ENCODE data around the gene EI24. TPM values are rescaled to one million over a fixed set of nuclear protein-coding genes. Genes with fewer than 3 reads are reported as not detected.

EI24 gene
- total and polyA plus RNA-seq, 2 of the 8 experiments (the other 6 are each of a cell fraction or from before 2014, with no cell fraction given), result 135 to 264 TPM

DNA sequence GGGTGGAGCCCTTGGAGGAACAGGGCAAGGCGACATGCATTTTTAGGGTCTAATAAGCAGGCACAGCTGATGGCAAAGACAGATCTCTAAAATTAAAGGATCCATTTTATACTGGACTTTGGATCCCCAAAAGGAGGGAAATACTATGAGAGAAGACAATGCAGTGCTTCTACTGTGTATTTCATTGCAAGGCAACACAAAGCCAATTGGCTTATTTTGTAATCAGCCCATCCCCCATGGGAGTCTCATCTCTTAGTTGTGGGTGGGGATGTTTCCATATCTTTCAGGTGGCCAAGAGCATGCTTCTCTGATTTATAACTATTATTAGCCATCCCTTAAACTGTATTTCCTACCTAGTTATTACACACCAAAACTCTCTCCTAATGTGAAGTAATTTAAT lies 18.5 kb upstream of the EI24 start:
- no peak overlapping the region for H2BK15ac ChIP-seq (ENCODE audit: low read length)
- H2BK12ac ChIP-seq (ENCODE audit: low read depth, low read length), result no peak overlapping the region
- H2AFZ ChIP-seq (ENCODE audit: low read length), result no peak overlapping the region
- H4K8ac ChIP-seq (ENCODE audit: extremely low read depth, insufficient read depth, low read length), result no peak overlapping the region
- no peak overlapping the region for H3K14ac ChIP-seq (ENCODE audit: insufficient read length)
- peaks cover 37% of the 10 kb centered on the region in 2 experiments for H3K9me3 ChIP-seq (ENCODE audit: insufficient read depth in 2 of 2, low read depth in 1 of 2, low read length in 1 of 2)
- H3K56ac ChIP-seq (replicated peaks; ENCODE audit: insufficient read length, low read depth, low read length), result no peak overlapping the region
- H4K5ac ChIP-seq (ENCODE audit: insufficient read length, low read depth, low read length), result no peak overlapping the region
- H2BK5ac ChIP-seq (ENCODE audit: low read depth, low read length), result no peak overlapping the region
- WGBS, 2 experiments (ENCODE audit: extremely low coverage in 1 of 2, insufficient coverage in 1 of 2, insufficient read length in 1 of 2, insufficient replicate concordance in 2 of 2, low coverage in 1 of 2, low lambda C conversion rate in 2 of 2, missing lambda C conversion rate in 1 of 2), result 96% methylated on average over 1 of the region's 1 CpG; no CpG with 5 or more reads in 1 of the 2 experiments
- no peak overlapping the region for H2BK120ac ChIP-seq (replicated peaks; ENCODE audit: low read depth, low read length)
- H3K4me1 ChIP-seq (replicated peaks in 1 of 4; ENCODE audit: control insufficient read depth in 3 of 4, insufficient read depth in 4 of 4, low read length in 3 of 4), result no peaks in the 10 kb centered on the region
- CTCF ChIA-PET (ENCODE audit: partially characterized antibody), result interaction anchor here (0.6 kb wide), 1 partner anchor 173 kb away, joined by 3 read pairs; no protein-coding TSS in a partner anchor
- no peak overlapping the region for H3K4me2 ChIP-seq (ENCODE audit: insufficient read depth in 1 of 2, low read depth in 2 of 2, low read length in 2 of 2)
- H3K36me3 ChIP-seq (ENCODE audit: control insufficient read depth in 2 of 4, insufficient read depth in 4 of 4, low read length in 3 of 4), result no peaks in the 10 kb centered on the region
- no peak overlapping the region for H3K9ac ChIP-seq (replicated peaks in 1 of 4; ENCODE audit: extremely low read depth in 1 of 4, low read depth in 3 of 4, low read length in 3 of 4)
- no peak overlapping the region for H2BK20ac ChIP-seq (ENCODE audit: low read length)
- H4K20me1 ChIP-seq (replicated peaks in 1 of 2; ENCODE audit: control insufficient read depth in 1 of 2, insufficient read depth in 2 of 2, low read length in 2 of 2), result no peaks in the 10 kb centered on the region
- no peak overlapping the region for H3K27ac ChIP-seq (ENCODE audit: low read depth, low read length)
- H3K27me3 ChIP-seq (replicated peaks in 1 of 4; ENCODE audit: control insufficient read depth in 3 of 4, extremely low read depth in 1 of 4, insufficient read depth in 3 of 4, low read length in 3 of 4), result no peaks in the 10 kb centered on the region
- DNase-seq (ENCODE audit: low read depth in 1 of 2, low spot score in 2 of 2) (no peak), FAIRE-seq (no peak)
- H3K23me2 ChIP-seq (ENCODE audit: low read depth, low read length), result no peaks in the 10 kb centered on the region
- H3K23ac ChIP-seq (ENCODE audit: insufficient read length), result no peak overlapping the region
- POLR2A ChIA-PET (ENCODE audit: partially characterized antibody), result no interaction called here
- no peak overlapping the region for H2AK5ac ChIP-seq (ENCODE audit: low read depth, low read length)
- no peaks in the 10 kb centered on the region for H3K79me1 ChIP-seq (ENCODE audit: low read depth, low read length)
- no peak overlapping the region for H3K4ac ChIP-seq (replicated peaks; ENCODE audit: insufficient read length, low read depth, low read length)
- no peak overlapping the region for H3K4me3 ChIP-seq (ENCODE audit: extremely low read depth in 1 of 4, insufficient read depth in 2 of 4, low read depth in 3 of 4, low read length in 4 of 4)
- no peak overlapping the region for H4K91ac ChIP-seq (replicated peaks; ENCODE audit: insufficient read length, low read length)
- no peaks in the 10 kb centered on the region for H3K79me2 ChIP-seq (ENCODE audit: control insufficient read depth in 1 of 2, insufficient read depth in 2 of 2, low read length in 2 of 2)
- no peak overlapping the region for H3K18ac ChIP-seq (ENCODE audit: extremely low read depth, low read length)
- TF ChIP-seq TAF1 (IDR thresholded peaks at IDR 0.05; ENCODE audit: low read depth, low read length) (no peak), YY1 (IDR thresholded peaks at IDR 0.05; ENCODE audit: low read depth, low read length) (no peak), KDM5A (IDR thresholded peaks at IDR 0.05; ENCODE audit: low read length) (no peak), NRF1 (IDR thresholded peaks at IDR 0.05; ENCODE audit: low read depth, low read length) (no peak), KDM4A (IDR thresholded peaks at IDR 0.05; ENCODE audit: low read depth, low read length, severe bottlenecking) (no peak), EGR1 (IDR thresholded peaks at IDR 0.05; ENCODE audit: borderline replicate concordance, low read depth, low read length) (no peak), HDAC6 (IDR thresholded peaks at IDR 0.05; ENCODE audit: low read depth, low read length) (no peak), TEAD4 (IDR thresholded peaks at IDR 0.05; ENCODE audit: low read depth, low read length) (no peak), CBX8 (IDR thresholded peaks at IDR 0.05; ENCODE audit: borderline replicate concordance, low read depth, low read length) (no peak), SP2 (IDR thresholded peaks at IDR 0.05; ENCODE audit: low read length) (no peak)
- TF ChIP-seq, protein P1, sequence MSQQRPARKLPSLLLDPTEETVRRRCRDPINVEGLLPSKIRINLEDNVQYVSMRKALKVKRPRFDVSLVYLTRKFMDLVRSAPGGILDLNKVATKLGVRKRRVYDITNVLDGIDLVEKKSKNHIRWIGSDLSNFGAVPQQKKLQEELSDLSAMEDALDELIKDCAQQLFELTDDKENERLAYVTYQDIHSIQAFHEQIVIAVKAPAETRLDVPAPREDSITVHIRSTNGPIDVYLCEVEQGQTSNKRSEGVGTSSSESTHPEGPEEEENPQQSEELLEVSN (IDR thresholded peaks at IDR 0.05), result no peak
- TF ChIP-seq, protein P2, sequence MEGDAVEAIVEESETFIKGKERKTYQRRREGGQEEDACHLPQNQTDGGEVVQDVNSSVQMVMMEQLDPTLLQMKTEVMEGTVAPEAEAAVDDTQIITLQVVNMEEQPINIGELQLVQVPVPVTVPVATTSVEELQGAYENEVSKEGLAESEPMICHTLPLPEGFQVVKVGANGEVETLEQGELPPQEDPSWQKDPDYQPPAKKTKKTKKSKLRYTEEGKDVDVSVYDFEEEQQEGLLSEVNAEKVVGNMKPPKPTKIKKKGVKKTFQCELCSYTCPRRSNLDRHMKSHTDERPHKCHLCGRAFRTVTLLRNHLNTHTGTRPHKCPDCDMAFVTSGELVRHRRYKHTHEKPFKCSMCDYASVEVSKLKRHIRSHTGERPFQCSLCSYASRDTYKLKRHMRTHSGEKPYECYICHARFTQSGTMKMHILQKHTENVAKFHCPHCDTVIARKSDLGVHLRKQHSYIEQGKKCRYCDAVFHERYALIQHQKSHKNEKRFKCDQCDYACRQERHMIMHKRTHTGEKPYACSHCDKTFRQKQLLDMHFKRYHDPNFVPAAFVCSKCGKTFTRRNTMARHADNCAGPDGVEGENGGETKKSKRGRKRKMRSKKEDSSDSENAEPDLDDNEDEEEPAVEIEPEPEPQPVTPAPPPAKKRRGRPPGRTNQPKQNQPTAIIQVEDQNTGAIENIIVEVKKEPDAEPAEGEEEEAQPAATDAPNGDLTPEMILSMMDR (IDR thresholded peaks at IDR 0.05; ENCODE audit: control extremely low read depth in 1 of 3, insufficient read depth in 1 of 3, low read depth in 1 of 3, low read length in 3 of 3), result no peak

All from H1 (cell line).